Measurements from ENCODE around the gene RASA4.
"Not testable (repeated sequence)": the region's sequence is repeated elsewhere in the genome, so short reads cannot be mapped to it uniquely, and the experiment has no call there.

RASA4 gene

DNA sequence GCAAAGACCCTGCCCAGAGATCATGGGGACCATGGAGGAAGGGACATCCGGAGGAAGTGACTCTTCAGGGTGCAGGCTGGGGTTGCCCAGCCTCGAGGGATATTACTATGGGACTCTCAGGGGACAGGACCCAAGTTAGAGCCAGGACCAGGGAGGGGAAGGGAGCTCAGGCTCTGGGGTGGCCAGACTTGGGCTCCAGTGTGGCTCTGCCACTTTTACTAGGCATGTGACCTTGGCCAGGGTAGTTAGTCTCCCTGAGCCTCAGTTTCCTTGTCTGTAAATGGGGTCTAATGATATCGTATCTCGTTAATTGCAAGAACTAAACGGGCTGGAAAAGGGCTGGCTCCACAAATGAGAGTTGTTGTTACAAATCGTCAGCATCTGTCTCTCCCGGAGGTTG lies 6.1 kb downstream of the RASA4 start:
- DNase-seq (ENCODE audit: low read depth) = not testable (repeated sequence)

DNA sequence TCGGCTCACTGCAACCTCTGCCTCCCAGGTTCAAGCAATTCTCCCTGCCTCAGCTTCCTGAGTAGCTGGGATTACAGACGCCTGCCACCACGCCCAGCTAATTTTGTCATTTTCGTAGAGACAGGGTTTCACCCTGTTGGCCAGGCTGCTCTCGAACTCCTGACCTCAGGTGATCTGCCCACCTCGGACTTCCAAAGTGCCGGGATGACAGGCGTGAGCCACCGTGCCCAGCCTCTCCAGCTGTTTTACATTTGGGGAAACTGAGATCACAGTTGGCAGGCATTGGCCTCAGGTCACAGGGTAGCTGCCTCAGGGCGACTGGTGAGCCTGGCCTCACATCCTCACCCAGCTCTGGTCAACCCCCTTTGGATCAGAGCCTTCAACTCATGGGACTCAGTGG lies 6.8 kb downstream of the RASA4 start:
- H3K4me3 ChIP-seq (ENCODE audit: low read length); DNase-seq (ENCODE audit: low read depth): not testable (repeated sequence)

More for the DNA sequence above, 6.1 kb downstream of the RASA4 start:
- not testable (repeated sequence) for H3K4me3 ChIP-seq (ENCODE audit: low read length)

GRCh38 chr7:102606848-102607247 lies 9.7 kb downstream of the RASA4 start:
- not testable (repeated sequence) for H3K4me3 ChIP-seq (ENCODE audit: low read length); DNase-seq (ENCODE audit: low read depth)

- not testable (repeated sequence) for DNase-seq (ENCODE audit: low read depth); H3K4me3 ChIP-seq (ENCODE audit: low read length)
Measured at GRCh38 chr7:102604431-102605145, 12.0 kb downstream of the RASA4 start.

- H3K4me3 ChIP-seq (ENCODE audit: low read length); DNase-seq (ENCODE audit: low read depth): not testable (repeated sequence)
Measured at GRCh38 chr7:102602317-102602716, 14.2 kb downstream of the RASA4 start.

DNA sequence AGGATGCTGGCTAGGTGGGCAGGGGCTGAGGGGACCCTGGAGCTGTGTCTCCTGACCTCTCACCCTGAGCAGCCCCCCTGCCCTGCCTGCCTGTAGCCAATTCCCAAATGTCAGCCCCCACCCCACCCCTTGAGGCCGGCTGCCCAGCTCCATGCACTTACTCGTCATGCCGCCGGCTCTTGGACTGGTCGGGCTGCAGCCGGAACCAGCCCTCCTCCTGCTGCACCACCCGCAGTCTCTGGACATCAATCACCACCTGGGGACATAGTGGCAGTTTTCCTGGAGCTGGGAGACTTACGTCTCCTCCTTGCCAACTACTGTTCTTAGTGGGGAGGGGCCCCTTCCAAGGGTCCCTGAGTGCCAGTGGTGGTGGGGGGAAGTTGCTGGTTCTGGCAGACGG lies 16.9 kb downstream of the RASA4 start:
- DNase-seq (ENCODE audit: low read depth); H3K4me3 ChIP-seq (ENCODE audit: low read length): not testable (repeated sequence)

DNA sequence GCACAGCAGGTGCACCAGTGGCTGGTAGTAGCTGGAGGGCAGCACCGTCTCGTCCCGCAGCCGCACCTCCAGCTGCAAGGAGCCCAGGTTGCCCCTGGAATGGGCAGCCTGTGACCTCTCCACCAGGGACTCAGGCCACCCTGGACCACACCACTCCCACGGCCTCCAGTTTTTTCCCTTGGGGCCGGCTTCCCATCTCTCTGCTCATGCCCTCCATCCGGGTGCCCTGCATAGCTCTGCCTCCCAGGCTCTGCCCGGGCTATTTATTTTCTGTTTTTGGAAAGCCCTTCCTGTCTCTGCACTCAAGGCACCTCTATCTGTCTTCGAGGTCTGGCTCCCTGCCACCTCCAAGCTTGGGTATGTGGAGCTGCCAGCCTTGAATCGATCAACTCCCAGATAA lies 20.5 kb downstream of the RASA4 start:
- not testable (repeated sequence) for DNase-seq (ENCODE audit: low read depth); H3K4me3 ChIP-seq (ENCODE audit: low read length)

GRCh38 chr7:102593637-102594334 lies 22.8 kb downstream of the RASA4 start:
- not testable (repeated sequence) for DNase-seq (ENCODE audit: low read depth); H3K4me3 ChIP-seq (ENCODE audit: low read length)

DNA sequence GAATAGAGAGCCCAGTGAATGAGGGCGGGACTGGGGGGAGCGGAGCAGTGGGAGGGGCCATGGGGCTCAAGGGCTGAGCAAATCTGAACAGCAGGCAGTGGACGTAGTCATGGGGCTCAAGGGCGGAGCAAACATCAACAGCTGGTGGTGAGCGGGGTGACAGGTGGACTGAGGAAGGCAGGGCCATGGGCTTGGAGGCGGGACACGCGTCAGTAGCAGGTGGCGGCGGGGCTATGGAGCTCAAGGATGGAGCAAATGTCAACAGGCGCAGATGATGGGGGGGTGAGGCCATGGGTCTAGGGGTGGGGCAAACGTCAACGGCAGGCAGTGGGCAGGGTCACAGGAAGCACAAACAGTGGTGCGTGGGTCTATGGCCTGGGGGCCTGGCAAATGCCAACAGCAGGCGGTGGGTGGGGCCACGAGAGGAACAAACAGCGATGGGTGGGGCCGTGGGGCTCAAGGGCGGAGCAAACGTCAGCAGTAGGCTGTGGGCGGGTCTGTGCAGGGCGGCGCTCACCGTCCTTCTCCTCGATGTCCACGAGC lies 24.0 kb downstream of the RASA4 start:
- not testable (repeated sequence) for H3K4me3 ChIP-seq (ENCODE audit: low read length); DNase-seq (ENCODE audit: low read depth)

DNA sequence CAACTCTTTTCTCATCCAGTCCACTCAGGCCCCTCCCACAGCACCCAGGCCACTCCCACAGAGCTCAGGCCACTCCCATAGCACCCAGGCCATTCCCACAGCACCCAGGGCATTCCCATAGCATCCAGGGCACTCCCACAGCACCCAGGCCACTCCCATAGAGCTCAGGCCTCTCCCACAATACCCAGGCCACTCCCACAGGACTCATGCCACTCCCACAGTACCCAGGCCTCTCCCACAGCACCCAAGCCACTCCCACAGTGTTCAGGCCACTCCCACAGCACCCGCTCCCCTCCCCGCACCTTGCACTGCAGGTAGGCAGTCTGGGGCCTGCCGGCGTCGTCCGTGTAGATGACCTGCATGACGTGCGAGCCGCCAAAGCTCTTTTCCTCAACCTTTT lies 26.7 kb downstream of the RASA4 start:
- not testable (repeated sequence) for H3K4me3 ChIP-seq (ENCODE audit: low read length); DNase-seq (ENCODE audit: low read depth)

GRCh38 chr7:102583495-102583894 lies 33.1 kb downstream of the RASA4 start:
- H3K4me3 ChIP-seq (ENCODE audit: low read length); DNase-seq (ENCODE audit: low read depth): not testable (repeated sequence)

GRCh38 chr7:102581722-102582121 lies 34.8 kb downstream of the RASA4 start:
- DNase-seq (ENCODE audit: low read depth); H3K4me3 ChIP-seq (ENCODE audit: low read length): not testable (repeated sequence)

GRCh38 chr7:102578486-102578885 lies 38.1 kb downstream of the RASA4 start:
- H3K4me3 ChIP-seq (ENCODE audit: low read length); DNase-seq (ENCODE audit: low read depth): not testable (repeated sequence)

- not testable (repeated sequence) for H3K4me3 ChIP-seq (ENCODE audit: low read length); DNase-seq (ENCODE audit: low read depth)
Measured at GRCh38 chr7:102577315-102578240, 39.0 kb downstream of the RASA4 start.

- not testable (repeated sequence) for H3K4me3 ChIP-seq (ENCODE audit: low read length); DNase-seq (ENCODE audit: low read depth)
Measured at GRCh38 chr7:102576363-102576762, 40.2 kb downstream of the RASA4 start.

GRCh38 chr7:102574607-102575006 lies 41.9 kb downstream of the RASA4 start:
- not testable (repeated sequence) for H3K4me3 ChIP-seq (ENCODE audit: low read length); DNase-seq (ENCODE audit: low read depth)
